Caco-2 (cell line): ENCODE measurements around the gene DLEU7. TPM values are rescaled to one million over a fixed set of nuclear protein-coding genes. Genes with fewer than 3 reads are reported as not detected.

Source experiments
- BruUV-seq: library from RNA; stranded (reverse); fragments of 400-500 nt; replicated peaks from 2 replicates; lab custom pipeline; 2021; lab: Mats Ljungman, UMichigan
- CTCF ChIA-PET: fragments of 300-600 bp; sonication (Branson Sonifier 250); formaldehyde crosslinking; loops from one replicate; lab custom pipeline; 2022; ENCODE audit warnings: antibody characterized with exemption; lab: Charles Lee
- POLR2A ChIA-PET: fragments of 300-600 bp; sonication (Branson Sonifier 250); formaldehyde crosslinking; loops from one replicate; lab custom pipeline; 2022; ENCODE audit warnings: antibody characterized with exemption; lab: Charles Lee
- DNase-seq, 2 experiments: peaks; one replicate each; pipeline versions ENCODE4 v3.0.0 to v3.0.0-alpha.2; 2020 to 2022
- H3K27me3 ChIP-seq: replicated peaks from 2 replicates; pipeline ENCODE4 v1.6.0; 2011; ENCODE audit warnings: low read length; ENCODE audit not compliant: control insufficient read depth, insufficient read depth
- H3K36me3 ChIP-seq: 2 replicates; pipeline ENCODE4 v1.5.1; 2011; ENCODE audit warnings: low read length; ENCODE audit not compliant: control insufficient read depth, insufficient read depth
- H3K4me1 ChIP-seq: fragments of 250-450 bp; sonication (Bioruptor Pico); 2 replicates; pipeline ENCODE4 v1.5.1; 2020; ENCODE audit warnings: mild to moderate bottlenecking
- H3K4me3 ChIP-seq: 2 replicates; pipeline ENCODE4 v1.5.1; 2011; ENCODE audit warnings: low read depth, mild to moderate bottlenecking, control low read depth, low read length
- H3K9me3 ChIP-seq: fragments of 250-450 bp; sonication (Bioruptor Pico); 2 replicates; pipeline ENCODE4 v1.5.1; 2020; ENCODE audit warnings: mild to moderate bottlenecking, moderate library complexity
- H3K27ac Mint-ChIP-seq: one replicate; pipeline ENCODE4 v1.8.0; 2022; ENCODE audit warnings: mixed read lengths; ENCODE audit not compliant: unreplicated experiment
- H3K27me3 Mint-ChIP-seq: one replicate; pipeline ENCODE4 v1.8.0; 2022; ENCODE audit warnings: mixed read lengths; ENCODE audit not compliant: insufficient read depth, unreplicated experiment
- H3K36me3 Mint-ChIP-seq: one replicate; pipeline ENCODE4 v1.8.0; 2022; ENCODE audit warnings: mild to moderate bottlenecking, mixed read lengths; ENCODE audit not compliant: insufficient read depth, unreplicated experiment
- H3K4me1 Mint-ChIP-seq: one replicate; pipeline ENCODE4 v1.8.0; 2022; ENCODE audit warnings: low read depth, mixed read lengths; ENCODE audit not compliant: unreplicated experiment
- H3K4me3 Mint-ChIP-seq: one replicate; pipeline ENCODE4 v1.8.0; 2022; ENCODE audit warnings: mild to moderate bottlenecking, moderate library complexity, mixed read lengths; ENCODE audit not compliant: unreplicated experiment
- H3K9me3 Mint-ChIP-seq: one replicate; pipeline ENCODE4 v1.8.0; 2022; ENCODE audit warnings: mixed read lengths; ENCODE audit not compliant: unreplicated experiment
- CTCF ChIP-seq, 2 experiments: fragments of 200-600 bp in 1 of 2; IDR thresholded peaks; 1 replicate in 1 of 2; 2 replicates in 1 of 2; pipeline versions ENCODE4 v1.5.1 to v1.8.0; 2011 to 2022; ENCODE audit warnings: antibody characterized with exemption in 1 of 2, control low read depth in 1 of 2, inconsistent platforms in 1 of 2, low read depth in 1 of 2, low read length in 1 of 2, mild to moderate bottlenecking in 1 of 2, moderate library complexity in 1 of 2; ENCODE audit not compliant: insufficient read depth in 1 of 2, severe bottlenecking in 1 of 2, unreplicated experiment in 1 of 2
- intact Hi-C: fragments of 100-400 bp; cut with micrococcal nuclease; formaldehyde crosslinking; loops from one replicate; pipeline ENCODE4 v1.10.0; 2022; ENCODE audit not compliant: unreplicated experiment
- total RNA-seq: library from RNA; stranded (reverse); gene quantifications from 2 replicates; pipeline ENCODE4 v1.2.3, GENCODE V29; 2022

Gene DLEU7
- total RNA-seq, 1 experiment from 2014 or later = not detected

GRCh38 chr13:50787316-50788195 lies 55.9 kb downstream of the DLEU7 start:
- Histone ChIP-seq H3K4me3 (no peak overlapping the region), H3K27me3 (no peaks in the 10 kb centered on the region), H3K4me1 (no peaks in the 10 kb centered on the region), H3K9me3 (no peaks in the 10 kb centered on the region), H3K36me3 (no peaks in the 10 kb centered on the region)
- ChIA-PET POLR2A (no interaction called here), CTCF (no interaction called here)
- no TSS peak for BruUV-seq
- Mint-ChIP-seq H3K9me3 (no peaks in the 10 kb centered on the region), H3K4me3 (no peak overlapping the region), H3K36me3 (no peaks in the 10 kb centered on the region), H3K4me1 (no peaks in the 10 kb centered on the region), H3K27ac (no peak overlapping the region), H3K27me3 (no peaks in the 10 kb centered on the region)
- no peak for DNase-seq
- no peak for TF ChIP-seq CTCF (IDR thresholded peaks at IDR 0.05; ENCODE audit: insufficient read depth in 1 of 2, low read depth in 1 of 2, low read length in 1 of 2, severe bottlenecking in 1 of 2, unreplicated experiment in 1 of 2)
- intact Hi-C loops = no loop called here

GRCh38 chr13:50783717-50784290 lies 59.7 kb downstream of the DLEU7 start:
- H3K4me3 ChIP-seq = no peak overlapping the region
- Mint-ChIP-seq H3K9me3 (no peaks in the 10 kb centered on the region), H3K36me3 (no peaks in the 10 kb centered on the region), H3K27me3 (no peaks in the 10 kb centered on the region), H3K4me3 (no peak overlapping the region), H3K4me1 (no peaks in the 10 kb centered on the region), H3K27ac (no peak overlapping the region)
- H3K9me3 ChIP-seq = no peaks in the 10 kb centered on the region
- no peak for DNase-seq
- CTCF ChIA-PET = no interaction called here
- intact Hi-C loops = no loop called here
- no peak for TF ChIP-seq CTCF (IDR thresholded peaks at IDR 0.05; ENCODE audit: insufficient read depth in 1 of 2, low read depth in 1 of 2, low read length in 1 of 2, severe bottlenecking in 1 of 2, unreplicated experiment in 1 of 2)
- no TSS peak for BruUV-seq
- no peaks in the 10 kb centered on the region for H3K4me1 ChIP-seq
- H3K27me3 ChIP-seq = no peaks in the 10 kb centered on the region
- no peaks in the 10 kb centered on the region for H3K36me3 ChIP-seq
- POLR2A ChIA-PET = no interaction called here

- POLR2A ChIA-PET = no interaction called here
- no peak for DNase-seq
- CTCF ChIA-PET = no interaction called here
- no TSS peak for BruUV-seq
- no peaks in the 10 kb centered on the region for H3K36me3 ChIP-seq
- Mint-ChIP-seq H3K27ac (no peak overlapping the region), H3K4me1 (no peaks in the 10 kb centered on the region), H3K4me3 (no peak overlapping the region), H3K36me3 (no peaks in the 10 kb centered on the region), H3K9me3 (no peaks in the 10 kb centered on the region), H3K27me3 (no peaks in the 10 kb centered on the region)
- H3K9me3 ChIP-seq = no peaks in the 10 kb centered on the region
- intact Hi-C loops = no loop called here
- H3K4me1 ChIP-seq = no peaks in the 10 kb centered on the region
- no peak for TF ChIP-seq CTCF (IDR thresholded peaks at IDR 0.05; ENCODE audit: insufficient read depth in 1 of 2, low read depth in 1 of 2, low read length in 1 of 2, severe bottlenecking in 1 of 2, unreplicated experiment in 1 of 2)
- H3K27me3 ChIP-seq = no peaks in the 10 kb centered on the region
- no peak overlapping the region for H3K4me3 ChIP-seq
Observed at GRCh38 chr13:50783066-50783465, 60.4 kb downstream of the DLEU7 start.
